ENCODE results near the gene SLC19A3.
"Not testable (repeated sequence)": the region's sequence is repeated elsewhere in the genome, so short reads cannot be mapped to it uniquely, and the experiment has no call there.

Gene SLC19A3

DNA sequence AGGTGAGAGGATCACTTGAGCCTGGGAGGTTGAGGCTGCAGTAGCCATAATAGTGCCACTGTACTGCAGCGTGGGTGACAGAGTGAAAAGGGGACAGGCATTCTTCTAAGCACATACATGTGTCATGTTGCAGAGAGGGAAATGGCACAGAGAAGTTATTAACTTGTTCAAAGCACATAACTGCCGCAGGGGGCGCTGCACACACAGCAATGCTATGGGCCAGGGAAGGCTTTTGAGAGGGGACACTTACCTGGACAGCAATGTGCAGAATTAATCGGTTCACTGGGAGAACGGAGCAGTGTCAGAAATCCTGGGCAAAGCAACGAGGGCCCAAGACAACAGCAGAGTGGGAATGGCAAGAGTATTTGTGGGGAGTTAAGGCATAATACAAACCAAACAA is 30.3 kb upstream of the SLC19A3 start:
- H3K4me3 ChIP-seq (ENCODE audit: low read depth, low read length): no peak overlapping the region
- TF ChIP-seq, protein P1, sequence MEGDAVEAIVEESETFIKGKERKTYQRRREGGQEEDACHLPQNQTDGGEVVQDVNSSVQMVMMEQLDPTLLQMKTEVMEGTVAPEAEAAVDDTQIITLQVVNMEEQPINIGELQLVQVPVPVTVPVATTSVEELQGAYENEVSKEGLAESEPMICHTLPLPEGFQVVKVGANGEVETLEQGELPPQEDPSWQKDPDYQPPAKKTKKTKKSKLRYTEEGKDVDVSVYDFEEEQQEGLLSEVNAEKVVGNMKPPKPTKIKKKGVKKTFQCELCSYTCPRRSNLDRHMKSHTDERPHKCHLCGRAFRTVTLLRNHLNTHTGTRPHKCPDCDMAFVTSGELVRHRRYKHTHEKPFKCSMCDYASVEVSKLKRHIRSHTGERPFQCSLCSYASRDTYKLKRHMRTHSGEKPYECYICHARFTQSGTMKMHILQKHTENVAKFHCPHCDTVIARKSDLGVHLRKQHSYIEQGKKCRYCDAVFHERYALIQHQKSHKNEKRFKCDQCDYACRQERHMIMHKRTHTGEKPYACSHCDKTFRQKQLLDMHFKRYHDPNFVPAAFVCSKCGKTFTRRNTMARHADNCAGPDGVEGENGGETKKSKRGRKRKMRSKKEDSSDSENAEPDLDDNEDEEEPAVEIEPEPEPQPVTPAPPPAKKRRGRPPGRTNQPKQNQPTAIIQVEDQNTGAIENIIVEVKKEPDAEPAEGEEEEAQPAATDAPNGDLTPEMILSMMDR (IDR thresholded peaks at IDR 0.05; ENCODE audit: low read depth, low read length): peak; percentile 48
- no peak for DNase-seq (ENCODE audit: low read depth, low spot score)
- in situ Hi-C loops (cut with HindIII; ENCODE audit: low sequenced_read_pairs): no loop called here

- DNase-seq (ENCODE audit: low read depth, low spot score): no peak
- in situ Hi-C loops (cut with HindIII; ENCODE audit: low sequenced_read_pairs): no loop called here
- TF ChIP-seq, protein P1 (IDR thresholded peaks at IDR 0.05; ENCODE audit: low read depth, low read length): no peak
- no peak within 1 kb of the TSS for H3K4me3 ChIP-seq (ENCODE audit: low read depth, low read length)
Measured at GRCh38 chr2:227745594-227745993, 27.8 kb upstream of the SLC19A3 start, which contains the start of gene SCYGR8. Gene SCYGR8 (plus strand): TSS chr2:227745894. CDS start chr2:227745894, 0 bp downstream.

GRCh38 chr2:227740705-227741104 is 22.9 kb upstream of the SLC19A3 start:
- H3K4me3 ChIP-seq (ENCODE audit: low read depth, low read length); DNase-seq (ENCODE audit: low read depth, low spot score); in situ Hi-C loops (cut with HindIII; ENCODE audit: low sequenced_read_pairs): not testable (repeated sequence)
- TF ChIP-seq, protein P1 (IDR thresholded peaks at IDR 0.05; ENCODE audit: low read depth, low read length): peak; percentile 14

DNA sequence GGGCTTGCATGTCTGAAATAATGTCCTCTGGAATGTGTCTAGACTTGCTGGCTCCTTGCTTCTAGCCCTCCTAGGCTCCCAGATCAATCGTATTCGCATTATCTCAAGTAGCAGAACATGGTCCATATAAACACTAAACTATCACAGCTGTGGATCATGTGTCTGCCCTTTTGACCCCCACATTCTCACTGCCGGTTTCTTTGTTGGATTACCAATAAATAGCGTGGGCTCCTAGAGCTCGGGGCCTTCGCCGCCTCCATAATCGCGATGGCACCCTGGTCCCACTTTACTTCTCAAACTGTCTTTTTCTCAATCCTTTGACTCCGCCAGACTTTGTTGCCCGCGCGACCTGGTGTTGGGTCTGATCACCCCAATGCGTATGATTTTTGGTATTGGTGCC is 21.5 kb upstream of the SLC19A3 start:
- DNase-seq (ENCODE audit: low read depth, low spot score): no peak
- in situ Hi-C loops (cut with HindIII; ENCODE audit: low sequenced_read_pairs): no loop called here
- TF ChIP-seq, protein P1 (IDR thresholded peaks at IDR 0.05; ENCODE audit: low read depth, low read length): no peak

DNA sequence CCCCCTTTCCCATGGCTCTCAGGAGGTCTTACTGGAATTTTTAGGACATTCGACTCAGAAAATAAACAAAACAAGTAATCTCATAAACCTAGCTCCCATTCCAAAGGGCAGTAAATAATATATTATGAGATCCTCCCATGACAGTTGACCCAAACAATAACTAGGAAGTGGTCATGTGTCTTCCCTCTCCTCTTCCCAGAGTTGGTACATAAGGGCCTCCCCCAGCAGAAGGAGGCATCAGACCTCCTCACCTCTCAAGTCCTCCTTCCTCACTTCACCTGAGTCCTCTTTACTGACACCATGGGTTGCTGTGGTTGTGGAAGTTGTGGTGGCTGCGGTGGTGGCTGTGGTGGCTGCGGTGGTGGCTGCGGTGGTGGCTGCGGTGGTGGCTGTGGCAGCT is 10.2 kb upstream of the SLC19A3 start, which contains the start of gene SCYGR7:
Gene SCYGR7 (plus strand): TSS at position 301 of the 400 bp plus-strand sequence. CDS start 0 bp downstream, at position 301.
- no peak for DNase-seq (ENCODE audit: low read depth, low spot score)
- H3K4me3 ChIP-seq (ENCODE audit: low read depth, low read length): no peak within 1 kb of the TSS
- TF ChIP-seq, protein P1 (IDR thresholded peaks at IDR 0.05; ENCODE audit: low read depth, low read length): no peak
- in situ Hi-C loops (cut with HindIII; ENCODE audit: low sequenced_read_pairs): no loop called here

More for the DNA sequence above, 21.5 kb upstream of the SLC19A3 start:
- no peak overlapping the region for H3K4me3 ChIP-seq (ENCODE audit: low read depth, low read length)

DNA sequence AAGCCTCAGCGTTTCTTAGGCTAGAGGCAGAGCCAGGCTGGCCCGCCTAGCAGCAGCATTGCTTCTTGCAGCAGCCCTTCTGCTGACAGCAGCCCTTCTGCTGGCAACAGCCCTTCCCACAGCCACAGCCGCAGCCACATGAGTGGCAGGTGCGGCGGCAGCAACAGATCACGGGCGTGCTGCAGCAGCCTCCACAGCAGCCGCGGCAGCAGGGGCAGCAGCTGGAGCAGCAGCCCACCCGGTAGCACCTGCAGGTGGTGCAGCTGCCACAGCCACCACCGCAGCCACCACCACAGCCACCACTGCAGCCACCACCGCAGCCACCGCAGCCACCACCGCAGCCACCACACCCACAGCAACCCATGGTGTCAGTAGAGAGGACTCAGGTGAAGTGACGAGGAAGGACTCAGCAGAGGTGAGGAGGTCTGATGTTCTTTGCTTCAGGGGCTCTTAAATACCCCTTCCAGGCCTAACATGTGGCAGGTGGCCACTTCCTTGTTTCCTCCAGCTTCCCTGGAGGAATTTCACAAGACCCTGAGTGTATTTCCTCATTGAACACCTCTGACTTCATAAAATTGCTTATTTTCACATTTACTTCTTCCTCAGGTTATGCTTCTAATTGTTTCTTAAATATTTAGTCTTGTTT is 6.7 kb upstream of the SLC19A3 start, which contains the start of gene SCYGR6:
Gene SCYGR6 (minus strand): TSS at position 364 of the 646 bp plus-strand sequence. CDS start 0 bp downstream, at position 364.
- DNase-seq (ENCODE audit: low read depth, low spot score): no peak
- TF ChIP-seq, protein P1 (IDR thresholded peaks at IDR 0.05; ENCODE audit: low read depth, low read length): no peak
- in situ Hi-C loops (cut with HindIII; ENCODE audit: low sequenced_read_pairs): no loop called here
- no peak within 1 kb of the TSS for H3K4me3 ChIP-seq (ENCODE audit: low read depth, low read length)

GRCh38 chr2:227722821-227723220 is 5.0 kb upstream of the SLC19A3 start:
- DNase-seq (ENCODE audit: low read depth, low spot score); H3K4me3 ChIP-seq (ENCODE audit: low read depth, low read length); in situ Hi-C loops (cut with HindIII; ENCODE audit: low sequenced_read_pairs): not testable (repeated sequence)
